Cardiac septum (tissue), 1 donor: ENCODE measurements around the gene BTBD2. TPM values are rescaled to one million over a fixed set of nuclear protein-coding genes. Genes with fewer than 3 reads are reported as not detected.

ENCODE experiments used
- DNase-seq: peaks from one replicate; pipeline ENCODE4 v3.0.0-alpha.2; 2020; ENCODE audit warnings: low spot score
- intact Hi-C: fragments of 100-400 bp; cut with DNase I; formaldehyde crosslinking; loops from one replicate; pipeline ENCODE4 v1.14.0; 2022
- total RNA-seq: library from RNA; stranded (reverse); fragmentation: NEBNext Ultra II Directional; extraction: Animal tissue kit (Norgen Biotek cat#: 25700); gene quantifications from one replicate; pipeline ENCODE4 v1.2.1, GENCODE V29; 2021
- donor health status: DM: no; HTN: no; CAD: no.

BTBD2 gene
- total RNA-seq, 1 donor from 2014 or later = 60.5 TPM

- DNase-seq = no peak
- intact Hi-C loops = no loop called here
Observed at GRCh38 chr19:2021453-2022140, 6.1 kb upstream of the BTBD2 start.

- intact Hi-C loops = loop anchor here (5.0 kb wide), 1 partner anchor 91 kb away; no protein-coding TSS in a partner anchor
- no peak for DNase-seq
Observed at GRCh38 chr19:2018752-2019151, 3.2 kb upstream of the BTBD2 start.

GRCh38 chr19:2016041-2016807, 710 bp upstream of the BTBD2 start:
- DNase-seq = peak; percentile 84
- intact Hi-C loops = loop anchor here (5.0 kb wide), 1 partner anchor 89 kb away; no protein-coding TSS in a partner anchor

GRCh38 chr19:2014731-2015607, 545 bp downstream of the BTBD2 start:
- no peak for DNase-seq
- intact Hi-C loops = loop anchor here (5.0 kb wide), 1 partner anchor 88 kb away; no protein-coding TSS in a partner anchor

GRCh38 chr19:2014131-2014571, 1.4 kb downstream of the BTBD2 start:
- intact Hi-C loops = no loop called here

GRCh38 chr19:2013683-2013961, 1.9 kb downstream of the BTBD2 start:
- intact Hi-C loops = no loop called here

More at GRCh38 chr19:2014131-2014571, 1.4 kb downstream of the BTBD2 start:
- DNase-seq = no peak

GRCh38 chr19:2012941-2013682, 2.4 kb downstream of the BTBD2 start:
- DNase-seq = no peak
- intact Hi-C loops = no loop called here

More at GRCh38 chr19:2013683-2013961, 1.9 kb downstream of the BTBD2 start:
- DNase-seq = no peak

GRCh38 chr19:2011169-2011568, 4.3 kb downstream of the BTBD2 start:
- no peak for DNase-seq
- intact Hi-C loops = no loop called here

GRCh38 chr19:2010135-2010668, 5.3 kb downstream of the BTBD2 start:
- no peak for DNase-seq
- intact Hi-C loops = no loop called here

GRCh38 chr19:2003874-2004273, 11.6 kb downstream of the BTBD2 start:
- DNase-seq = no peak
- intact Hi-C loops = no loop called here

- no peak for DNase-seq
- intact Hi-C loops = no loop called here
Observed at GRCh38 chr19:1999856-2000515, 15.5 kb downstream of the BTBD2 start.

- intact Hi-C loops = no loop called here
- no peak for DNase-seq
Observed at GRCh38 chr19:1998712-1999708, 16.5 kb downstream of the BTBD2 start.

- no peak for DNase-seq
- intact Hi-C loops = no loop called here
Observed at GRCh38 chr19:1997353-1998233, 17.9 kb downstream of the BTBD2 start.

GRCh38 chr19:1992759-1993260, 22.7 kb downstream of the BTBD2 start:
- DNase-seq = no peak
- intact Hi-C loops = no loop called here

GRCh38 chr19:1991018-1991913, 24.2 kb downstream of the BTBD2 start:
- DNase-seq = no peak
- intact Hi-C loops = no loop called here
